H9 (cell line): Measurements from ENCODE around the gene MYT1. TPM values are rescaled to one million over a fixed set of nuclear protein-coding genes. Genes with fewer than 3 reads are reported as not detected.

Experiments
- DNase-seq: peaks from one replicate; pipeline ENCODE4 v3.0.0-alpha.2; 2017
- H2AFZ ChIP-seq: one replicate; pipeline ENCODE4 v1.6.1; 2013; ENCODE audit warnings: mild to moderate bottlenecking, low read length, control low read depth, moderate library complexity
- H2AK5ac ChIP-seq: 2 replicates; pipeline ENCODE4 v1.6.1; 2013; ENCODE audit warnings: low read length, control low read depth, mixed read lengths; ENCODE audit not compliant: insufficient read length
- H2BK120ac ChIP-seq: one replicate; pipeline ENCODE4 v1.6.1; 2013; ENCODE audit warnings: low read depth, mild to moderate bottlenecking, low read length, control low read depth, inconsistent platforms; ENCODE audit not compliant: poor library complexity, severe bottlenecking
- H2BK12ac ChIP-seq: 2 replicates; pipeline ENCODE4 v1.6.1; 2013; ENCODE audit warnings: low read length, control low read depth, mixed read lengths, low read depth; ENCODE audit not compliant: insufficient read length
- H2BK15ac ChIP-seq: 2 replicates; pipeline ENCODE4 v1.6.1; 2013; ENCODE audit warnings: low read depth, low read length, control low read depth
- H2BK20ac ChIP-seq: one replicate; pipeline ENCODE4 v1.6.1; 2013; ENCODE audit warnings: low read depth, mild to moderate bottlenecking, low read length, control low read depth, inconsistent platforms; ENCODE audit not compliant: poor library complexity, severe bottlenecking
- H2BK5ac ChIP-seq: 2 replicates; pipeline ENCODE4 v1.6.1; 2013; ENCODE audit warnings: low read length, control low read depth, mixed read lengths; ENCODE audit not compliant: insufficient read length
- H3K14ac ChIP-seq: 2 replicates; pipeline ENCODE4 v1.6.1; 2013; ENCODE audit warnings: low read length, control low read depth; ENCODE audit not compliant: insufficient read depth
- H3K18ac ChIP-seq: 2 replicates; pipeline ENCODE4 v1.6.1; 2013; ENCODE audit warnings: low read depth, mild to moderate bottlenecking, mixed read lengths, low read length, control low read depth; ENCODE audit not compliant: insufficient read length
- H3K23ac ChIP-seq: 2 replicates; pipeline ENCODE4 v1.6.1; 2013; ENCODE audit warnings: low read length, control low read depth, mixed read lengths, low read depth; ENCODE audit not compliant: insufficient read length
- H3K23me2 ChIP-seq: 2 replicates; pipeline ENCODE4 v1.6.1; 2013; ENCODE audit warnings: low read depth, mild to moderate bottlenecking, mixed read lengths, low read length, control low read depth; ENCODE audit not compliant: insufficient read length, poor library complexity, severe bottlenecking
- H3K27ac ChIP-seq: 2 replicates; pipeline ENCODE4 v1.5.1; 2013; ENCODE audit warnings: low read length, control low read depth, mixed read lengths, low read depth; ENCODE audit not compliant: insufficient read length
- H3K27me3 ChIP-seq: 2 replicates; pipeline ENCODE4 v1.6.1; 2013; ENCODE audit warnings: low read length, control low read depth, inconsistent platforms; ENCODE audit not compliant: insufficient read depth
- H3K4ac ChIP-seq: 2 replicates; pipeline ENCODE4 v1.6.1; 2013; ENCODE audit warnings: low read depth, mild to moderate bottlenecking, control low read depth, inconsistent platforms, low read length, moderate library complexity
- H3K4me1 ChIP-seq: 2 replicates; pipeline ENCODE4 v1.6.1; 2013; ENCODE audit warnings: low read length, control low read depth, inconsistent platforms; ENCODE audit not compliant: insufficient read depth
- H3K4me2 ChIP-seq: 2 replicates; pipeline ENCODE4 v1.6.1; 2013; ENCODE audit warnings: low read length, control low read depth, mixed read lengths; ENCODE audit not compliant: insufficient read length, insufficient read depth
- H3K56ac ChIP-seq: 2 replicates; pipeline ENCODE4 v1.6.1; 2013; ENCODE audit warnings: low read depth, mild to moderate bottlenecking, mixed read lengths, low read length, control low read depth; ENCODE audit not compliant: insufficient read length
- H3K79me1 ChIP-seq: 2 replicates; pipeline ENCODE4 v1.6.1; 2013; ENCODE audit warnings: low read depth, mild to moderate bottlenecking, moderate library complexity, low read length, control low read depth, inconsistent platforms; ENCODE audit not compliant: insufficient read depth, poor library complexity, severe bottlenecking
- H3K79me2 ChIP-seq: 2 replicates; pipeline ENCODE4 v1.6.1; 2013; ENCODE audit warnings: low read length, control low read depth, inconsistent platforms; ENCODE audit not compliant: insufficient read depth
- H3K9ac ChIP-seq: 2 replicates; pipeline ENCODE4 v1.6.1; 2013; ENCODE audit warnings: low read length, control low read depth, mixed read lengths; ENCODE audit not compliant: insufficient read length; ENCODE audit errors: extremely low read depth
- H3K9me3 ChIP-seq: one replicate; pipeline ENCODE4 v1.6.1; 2013; ENCODE audit warnings: low read depth, low read length, inconsistent platforms; ENCODE audit not compliant: control insufficient read depth
- H3T11ph ChIP-seq: one replicate; pipeline ENCODE4 v1.6.1; 2013; ENCODE audit warnings: mild to moderate bottlenecking, low read length, control low read depth, inconsistent platforms
- H4K20me1 ChIP-seq: one replicate; pipeline ENCODE4 v1.6.1; 2013; ENCODE audit not compliant: control insufficient read depth, insufficient read length, insufficient read depth
- H4K5ac ChIP-seq: 2 replicates; pipeline ENCODE4 v1.6.1; 2013; ENCODE audit warnings: low read depth, mild to moderate bottlenecking, mixed read lengths, low read length, control low read depth; ENCODE audit not compliant: insufficient read length
- H4K8ac ChIP-seq: replicated peaks from 2 replicates; pipeline ENCODE4 v1.6.1; 2013; ENCODE audit warnings: low read length, control low read depth, mixed read lengths, low read depth; ENCODE audit not compliant: insufficient read length
- H4K91ac ChIP-seq: 2 replicates; pipeline ENCODE4 v1.6.1; 2013; ENCODE audit warnings: low read depth, mild to moderate bottlenecking, moderate library complexity, mixed read lengths, low read length, control low read depth; ENCODE audit not compliant: insufficient read length
- H3K27ac Mint-ChIP-seq, 3 experiments: 2 replicates in 2 of 3; 3 replicates in 1 of 3; pipeline ENCODE4 v1.8.0; 2020 to 2021; ENCODE audit warnings: mixed read lengths in 3 of 3, mild to moderate bottlenecking in 1 of 3, moderate library complexity in 1 of 3
- H3K27me3 Mint-ChIP-seq: 2 replicates; pipeline ENCODE4 v1.8.0; 2021; ENCODE audit warnings: low read depth, mild to moderate bottlenecking, moderate library complexity, mixed read lengths
- H3K36me3 Mint-ChIP-seq, 3 experiments: 2 replicates in 2 of 3; 3 replicates in 1 of 3; pipeline ENCODE4 v1.8.0; 2020 to 2021; ENCODE audit warnings: low read depth in 3 of 3, mixed read lengths in 3 of 3; ENCODE audit not compliant: insufficient read depth in 1 of 3
- H3K4me1 Mint-ChIP-seq, 2 experiments: 2 replicates each; pipeline ENCODE4 v1.8.0; 2020; ENCODE audit warnings: mixed read lengths in 2 of 2
- H3K4me3 Mint-ChIP-seq, 2 experiments: 2 replicates in 1 of 2; 3 replicates in 1 of 2; pipeline ENCODE4 v1.8.0; 2020 to 2021; ENCODE audit warnings: mild to moderate bottlenecking in 2 of 2, mixed read lengths in 2 of 2, moderate library complexity in 1 of 2
- H3K9me3 Mint-ChIP-seq, 2 experiments: 2 replicates in 1 of 2; 3 replicates in 1 of 2; pipeline ENCODE4 v1.8.0; 2020; ENCODE audit warnings: mild to moderate bottlenecking in 2 of 2, mixed read lengths in 2 of 2, moderate library complexity in 1 of 2
- CTCF ChIP-seq: fragments of 200-600 bp; sonication (generic); conservative IDR thresholded peaks from 3 replicates; pipeline ENCODE4 v1.8.0; 2021; ENCODE audit warnings: antibody characterized with exemption, mild to moderate bottlenecking
- WGBS: extraction: QIAGEN DNeasy Blood & Tissue Kit; methylation state at CpG from one replicate; pipeline ENCODE4 v1.1.7; 2013; ENCODE audit warnings: missing lambda C conversion rate, low lambda C conversion rate, mixed read lengths; ENCODE audit not compliant: insufficient read length; ENCODE audit errors: extremely low coverage; 5-methylcytosine and 5-hydroxymethylcytosine counted together
- total RNA-seq: library from RNA; stranded (reverse); gene quantifications from 2 replicates; pipeline ENCODE4 v1.2.1, GENCODE V29; 2021

MYT1 gene
- total RNA-seq, 1 experiment from 2014 or later, result 0.79 TPM

GRCh38 chr20:64146301-64146935, 17.8 kb upstream of the MYT1 start:
- Histone ChIP-seq H3K56ac (no peak overlapping the region), H3K23me2 (no peaks in the 10 kb centered on the region), H4K8ac (no peak overlapping the region), H3K23ac (no peak overlapping the region), H3K9ac (no peak overlapping the region), H3T11ph (no peak overlapping the region), H3K79me1 (no peaks in the 10 kb centered on the region), H4K5ac (no peak overlapping the region), H2BK12ac (no peak overlapping the region), H3K27ac (no peak overlapping the region), H2BK20ac (no peak overlapping the region), H3K4ac (no peak overlapping the region), H3K14ac (no peak overlapping the region), H2AK5ac (no peak overlapping the region), H3K27me3 (no peaks in the 10 kb centered on the region), H4K91ac (no peak overlapping the region), H2AFZ (no peak overlapping the region), H3K9me3 (peaks cover 9% of the 10 kb centered on the region), H4K20me1 (no peaks in the 10 kb centered on the region), H3K4me1 (no peaks in the 10 kb centered on the region; the same call in 1 of the 2 replicates), H2BK5ac (no peak overlapping the region), H2BK15ac (no peak overlapping the region), H3K18ac (no peak overlapping the region), H2BK120ac (no peak overlapping the region), H3K4me2 (no peak overlapping the region), H3K79me2 (no peaks in the 10 kb centered on the region)
- DNase-seq, result no peak
- Mint-ChIP-seq H3K27ac (no peak overlapping the region), H3K9me3 (peaks cover 21 to 23% of the 10 kb centered on the region in 2 experiments), H3K4me1 (peaks cover 23 to 29% of the 10 kb centered on the region in 2 experiments), H3K4me3 (no peak overlapping the region), H3K36me3 (peaks cover 12 to 18% (median 12%) of the 10 kb centered on the region in 3 experiments), H3K27me3 (peaks cover 11% of the 10 kb centered on the region)
- no CpG with 5 or more reads among the region's 7 CpGs for WGBS
- TF ChIP-seq CTCF, result no peak
